ENCODE measurements around the gene PIP5K1B. TPM values are rescaled to one million over a fixed set of nuclear protein-coding genes. Genes with fewer than 3 reads are reported as not detected.

Gene PIP5K1B
- total RNA-seq, 6 experiments from 2014 or later, result not detected

DNA sequence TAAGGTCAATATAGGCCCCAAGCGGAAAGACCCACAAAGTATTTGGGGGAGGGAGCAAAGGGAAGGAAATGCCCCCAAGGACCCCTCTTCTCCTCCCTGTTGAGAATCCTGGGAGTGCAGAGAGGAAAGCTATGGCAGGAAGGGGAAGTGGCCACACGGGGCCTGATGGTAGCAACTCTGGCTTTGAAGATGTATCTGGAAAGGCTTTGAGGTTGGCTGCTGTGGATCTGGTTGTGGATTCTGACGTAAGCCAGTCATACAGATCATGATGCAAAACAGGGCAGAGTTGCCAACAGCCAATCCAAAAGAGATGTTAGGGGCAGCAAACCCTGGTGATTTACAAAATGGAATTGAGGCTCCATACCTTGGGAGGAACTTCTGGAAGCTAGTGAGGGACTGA is 200.1 kb downstream of the PIP5K1B start:
- H3K4me1 Mint-ChIP-seq (ENCODE audit: low read depth), result no peaks in the 10 kb centered on the region
- no peak for TF ChIP-seq CTCF (IDR thresholded peaks at IDR 0.05)
- H3K9me3 Mint-ChIP-seq, result no peaks in the 10 kb centered on the region
- H3K36me3 Mint-ChIP-seq (ENCODE audit: low read depth), result no peaks in the 10 kb centered on the region
- no peaks in the 10 kb centered on the region; the same call in 1 of the 2 replicates for H3K27me3 Mint-ChIP-seq (ENCODE audit: insufficient read depth)
- H3K4me3 Mint-ChIP-seq, result no peak overlapping the region
- no peak overlapping the region for H3K27ac Mint-ChIP-seq
- no peak for DNase-seq

- Mint-ChIP-seq H3K27me3 (ENCODE audit: insufficient read depth) (peaks cover 1% of the 10 kb centered on the region), H3K4me1 (ENCODE audit: low read depth) (no peaks in the 10 kb centered on the region), H3K4me3 (no peak overlapping the region), H3K27ac (no peak overlapping the region), H3K36me3 (ENCODE audit: low read depth) (no peaks in the 10 kb centered on the region), H3K9me3 (no peaks in the 10 kb centered on the region)
- no peak for TF ChIP-seq CTCF (IDR thresholded peaks at IDR 0.05)
- no peak for DNase-seq
These were observed 202.9 kb downstream of the PIP5K1B start for GRCh38 chr9:68907910-68908309.

- no peaks in the 10 kb centered on the region for H3K4me1 Mint-ChIP-seq (ENCODE audit: low read depth)
- no peak overlapping the region for H3K27ac Mint-ChIP-seq
- H3K9me3 Mint-ChIP-seq, result no peaks in the 10 kb centered on the region
- TF ChIP-seq CTCF (IDR thresholded peaks at IDR 0.05), result no peak
- no peak overlapping the region for H3K4me3 Mint-ChIP-seq
- DNase-seq, result no peak
- H3K27me3 Mint-ChIP-seq (ENCODE audit: insufficient read depth), result peaks cover 3% of the 10 kb centered on the region
- H3K36me3 Mint-ChIP-seq (ENCODE audit: low read depth), result no peaks in the 10 kb centered on the region
These were observed 207.5 kb downstream of the PIP5K1B start for GRCh38 chr9:68912561-68912960.

- Mint-ChIP-seq H3K27ac (no peak overlapping the region), H3K27me3 (ENCODE audit: insufficient read depth) (peaks cover 3% of the 10 kb centered on the region)
These were observed 208.0 kb downstream of the PIP5K1B start for GRCh38 chr9:68913054-68913453.

GRCh38 chr9:68914751-68915150 is 209.7 kb downstream of the PIP5K1B start:
- Mint-ChIP-seq H3K9me3 (no peaks in the 10 kb centered on the region), H3K4me1 (ENCODE audit: low read depth) (no peaks in the 10 kb centered on the region), H3K36me3 (ENCODE audit: low read depth) (no peaks in the 10 kb centered on the region), H3K4me3 (no peak overlapping the region), H3K27me3 (ENCODE audit: insufficient read depth) (peaks cover 3% of the 10 kb centered on the region), H3K27ac (no peak overlapping the region)
- no peak for TF ChIP-seq CTCF (IDR thresholded peaks at IDR 0.05)
- no peak for DNase-seq

More at GRCh38 chr9:68913054-68913453, 208.0 kb downstream of the PIP5K1B start:
- Mint-ChIP-seq H3K4me3 (no peak overlapping the region), H3K4me1 (ENCODE audit: low read depth) (no peaks in the 10 kb centered on the region), H3K9me3 (no peaks in the 10 kb centered on the region), H3K36me3 (ENCODE audit: low read depth) (no peaks in the 10 kb centered on the region)
- no peak for DNase-seq
- no peak for TF ChIP-seq CTCF (IDR thresholded peaks at IDR 0.05)

DNA sequence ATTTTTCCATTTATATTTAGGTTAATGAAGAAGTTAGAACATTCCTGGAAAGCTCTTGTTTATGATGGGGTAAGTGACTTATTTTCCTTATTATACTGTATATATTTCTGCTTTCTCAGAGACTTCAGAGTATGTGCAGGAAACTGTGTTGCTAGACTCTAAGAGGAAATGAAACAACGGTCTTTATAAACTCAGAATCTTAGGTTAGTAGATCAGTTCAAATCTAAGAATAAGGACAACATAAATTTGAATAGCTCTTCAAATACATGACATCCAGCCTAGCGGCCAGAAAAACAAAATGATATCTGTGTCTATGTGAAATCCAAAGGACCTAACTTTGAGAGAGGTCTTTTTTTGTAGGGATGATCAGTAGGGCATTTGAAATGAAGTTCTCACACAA is 214.6 kb downstream of the PIP5K1B start:
- no peaks in the 10 kb centered on the region for H3K4me1 Mint-ChIP-seq (ENCODE audit: low read depth)
- H3K4me3 Mint-ChIP-seq, result no peak overlapping the region
- H3K27ac Mint-ChIP-seq, result no peak overlapping the region
- H3K27me3 Mint-ChIP-seq (ENCODE audit: insufficient read depth), result peaks cover 4% of the 10 kb centered on the region
- H3K36me3 Mint-ChIP-seq (ENCODE audit: low read depth), result no peaks in the 10 kb centered on the region
- H3K9me3 Mint-ChIP-seq, result no peaks in the 10 kb centered on the region
- no peak for TF ChIP-seq CTCF (IDR thresholded peaks at IDR 0.05)
- DNase-seq, result no peak

Data from HFFc6 (cell line).